Activated CD4-positive, alpha-beta T cell treated with anti-CD3 and anti-CD28 coated beads, Interleukin-2, amount 10 ng/mL, durations not matched to agents 7 days and 5 days (primary cell): ENCODE measurements around the gene CAB39. TPM values are rescaled to one million over a fixed set of nuclear protein-coding genes. Genes with fewer than 3 reads are reported as not detected.

ENCODE experiments used
- CTCF ChIA-PET: fragments of 350-600 bp; sonication (Branson Sonifier 250); formaldehyde crosslinking; loops from one replicate; lab custom pipeline; 2021; ENCODE audit warnings: antibody characterized with exemption; lab: Charles Lee
- POLR2A ChIA-PET: fragments of 350-600 bp; sonication (Branson Sonifier 250); formaldehyde crosslinking; loops from one replicate; lab custom pipeline; 2021; ENCODE audit warnings: antibody characterized with exemption; lab: Charles Lee
- DNase-seq: peaks from one replicate; pipeline ENCODE4 v3.0.0-alpha.2; 2020
- H3K27ac Mint-ChIP-seq: one replicate; pipeline ENCODE4 v1.8.0; 2021; ENCODE audit warnings: mild to moderate bottlenecking, moderate library complexity, mixed read lengths
- H3K27me3 Mint-ChIP-seq: one replicate; pipeline ENCODE4 v1.8.0; 2021; ENCODE audit warnings: mixed read lengths
- H3K36me3 Mint-ChIP-seq: one replicate; pipeline ENCODE4 v1.8.0; 2021; ENCODE audit warnings: low read depth, mixed read lengths
- H3K4me1 Mint-ChIP-seq: one replicate; pipeline ENCODE4 v1.8.0; 2021; ENCODE audit warnings: mixed read lengths
- H3K4me3 Mint-ChIP-seq: one replicate; pipeline ENCODE4 v1.8.0; 2021; ENCODE audit warnings: mild to moderate bottlenecking, moderate library complexity, mixed read lengths
- H3K9me3 Mint-ChIP-seq: one replicate; pipeline ENCODE4 v1.8.0; 2021; ENCODE audit warnings: mixed read lengths
- total RNA-seq, 2 experiments: library from RNA; stranded (reverse); gene quantifications; one replicate each; pipeline ENCODE4 v1.2.3, GENCODE V29; 2021

Gene CAB39
- total RNA-seq, 2 experiments from 2014 or later = 135 to 154 TPM

DNA sequence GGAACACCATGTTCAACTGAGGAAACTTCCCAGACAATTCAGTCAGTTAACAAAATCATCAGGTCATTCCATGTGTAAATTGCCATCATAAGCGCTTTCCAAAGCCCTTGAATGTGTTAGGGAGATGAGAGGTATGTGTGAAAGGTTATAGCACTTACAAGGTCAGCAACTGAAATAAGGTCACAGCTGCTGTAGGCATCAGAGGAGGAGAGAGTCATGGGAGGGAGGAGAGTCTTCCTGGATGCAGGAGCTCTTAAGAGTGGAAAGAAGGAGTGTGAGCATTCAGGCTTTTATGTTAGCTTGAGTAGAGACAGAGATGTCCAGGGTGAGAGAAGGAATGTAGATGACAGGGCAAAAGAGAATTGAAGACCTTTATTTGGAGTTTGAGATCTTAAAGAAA lies 67.0 kb downstream of the CAB39 start:
- CTCF ChIA-PET = interaction anchor here (0.6 to 6.6 kb wide), 4 partner anchors 12 to 128 kb away, joined by 3 to 33 read pairs (median 4); no protein-coding TSS in a partner anchor
- peaks cover 91% of the 10 kb centered on the region for H3K36me3 Mint-ChIP-seq
- H3K27me3 Mint-ChIP-seq = no peaks in the 10 kb centered on the region
- peaks cover 81% of the 10 kb centered on the region for H3K4me1 Mint-ChIP-seq
- peaks cover 30% of the 10 kb centered on the region for H3K9me3 Mint-ChIP-seq
- no peak for DNase-seq
- POLR2A ChIA-PET = no interaction called here
- H3K27ac Mint-ChIP-seq = peak overlapping the region; percentile 77
- H3K4me3 Mint-ChIP-seq = peak overlapping the region; percentile 4

DNA sequence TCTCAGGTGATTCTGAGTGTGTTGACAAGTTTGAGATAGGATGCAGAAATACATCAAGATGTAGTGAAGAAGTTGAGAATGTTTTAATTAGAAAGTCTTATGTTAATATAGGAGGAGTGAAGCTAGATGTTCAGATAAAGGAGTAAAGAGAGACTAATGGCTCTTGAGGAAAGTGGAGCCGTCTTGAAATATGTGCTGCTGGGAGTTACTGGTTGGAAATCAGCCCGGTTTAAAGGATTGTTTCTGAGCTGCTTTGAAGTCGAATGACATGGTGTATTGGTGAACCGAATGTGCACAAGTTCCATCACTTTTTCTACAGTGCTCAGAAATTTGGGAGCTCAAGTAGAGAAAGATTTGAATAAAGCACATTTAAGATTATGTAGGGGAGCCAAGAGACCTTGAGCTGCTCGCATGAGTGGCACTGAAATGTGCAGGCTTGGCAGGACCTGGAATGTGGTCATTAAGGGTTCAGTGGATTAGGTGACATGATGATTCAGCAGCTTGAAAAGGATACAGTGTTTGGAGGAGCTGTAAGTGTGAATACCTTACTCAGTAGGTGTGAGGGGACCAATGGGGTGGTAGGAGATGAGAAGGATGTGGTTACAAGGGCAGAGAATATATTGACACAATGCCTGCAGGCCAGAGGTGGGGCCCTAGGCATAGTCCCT lies 68.6 kb downstream of the CAB39 start:
- no peaks in the 10 kb centered on the region for H3K27me3 Mint-ChIP-seq
- H3K4me1 Mint-ChIP-seq = peaks cover 73% of the 10 kb centered on the region
- no peak overlapping the region for H3K4me3 Mint-ChIP-seq
- CTCF ChIA-PET = interaction anchor here (0.5 to 6.6 kb wide), 9 partner anchors 11 to 71 kb away, joined by 3 to 33 read pairs (median 3); partner anchors contain the start of gene CAB39
- peak; percentile 56 for DNase-seq
- H3K36me3 Mint-ChIP-seq = peaks cover 91% of the 10 kb centered on the region
- POLR2A ChIA-PET = interaction anchor here (0.6 to 0.8 kb wide), 2 partner anchors 9 to 15 kb away, joined by 3 read pairs; no protein-coding TSS in a partner anchor
- peaks cover 35% of the 10 kb centered on the region for H3K9me3 Mint-ChIP-seq
- H3K27ac Mint-ChIP-seq = peak overlapping the region; percentile 83

DNA sequence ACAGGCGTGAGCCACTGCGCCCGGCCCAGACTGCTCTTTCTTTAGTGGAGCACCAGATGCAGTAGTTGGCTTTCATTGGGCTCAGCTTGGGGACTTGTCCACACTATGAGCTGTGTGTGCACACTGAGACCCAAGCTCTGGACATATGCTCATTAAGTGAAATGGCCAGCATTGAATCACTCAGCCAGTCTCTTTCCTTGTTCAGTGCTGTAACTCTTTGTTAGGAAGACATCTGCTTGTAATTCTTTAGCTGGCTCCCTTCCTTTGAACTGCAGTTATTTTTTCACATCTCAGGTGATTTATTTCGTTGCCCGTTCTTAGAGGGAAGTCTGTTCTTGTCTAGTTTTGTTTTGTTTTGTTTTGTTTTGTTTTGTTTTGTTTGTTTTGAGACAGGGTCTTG lies 70.5 kb downstream of the CAB39 start:
- CTCF ChIA-PET = interaction anchor here (0.8 to 6.6 kb wide), 2 partner anchors 9 to 60 kb away, joined by 3 to 33 read pairs; no protein-coding TSS in a partner anchor
- H3K4me3 Mint-ChIP-seq = no peak overlapping the region
- H3K27me3 Mint-ChIP-seq = no peaks in the 10 kb centered on the region
- no peak for DNase-seq
- no peak overlapping the region for H3K27ac Mint-ChIP-seq
- H3K9me3 Mint-ChIP-seq = peaks cover 45% of the 10 kb centered on the region
- peaks cover 59% of the 10 kb centered on the region for H3K4me1 Mint-ChIP-seq
- peaks cover 93% of the 10 kb centered on the region for H3K36me3 Mint-ChIP-seq
- POLR2A ChIA-PET = no interaction called here

DNA sequence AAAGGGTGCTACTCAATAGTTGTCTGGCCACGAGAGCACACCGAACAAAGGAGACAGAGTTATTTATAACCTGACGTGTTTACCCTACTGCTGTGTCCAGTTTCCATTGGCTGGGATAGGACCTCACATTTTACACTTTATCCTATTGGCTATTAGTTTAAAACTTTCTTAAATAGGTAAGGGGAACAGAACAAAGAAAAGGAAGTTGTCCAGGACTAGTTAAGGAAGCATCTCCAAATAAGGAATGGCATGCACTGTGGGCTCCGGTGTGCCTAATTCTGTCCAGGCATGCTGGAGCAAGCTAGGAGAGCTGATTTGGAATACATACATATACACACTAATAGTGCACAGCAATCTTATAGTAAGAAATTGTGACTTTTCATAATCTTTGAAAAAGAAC lies 72.2 kb downstream of the CAB39 start:
- CTCF ChIA-PET = interaction anchor here (1.2 kb wide), 1 partner anchor 12 kb away, joined by 3 read pairs; no protein-coding TSS in a partner anchor

DNA sequence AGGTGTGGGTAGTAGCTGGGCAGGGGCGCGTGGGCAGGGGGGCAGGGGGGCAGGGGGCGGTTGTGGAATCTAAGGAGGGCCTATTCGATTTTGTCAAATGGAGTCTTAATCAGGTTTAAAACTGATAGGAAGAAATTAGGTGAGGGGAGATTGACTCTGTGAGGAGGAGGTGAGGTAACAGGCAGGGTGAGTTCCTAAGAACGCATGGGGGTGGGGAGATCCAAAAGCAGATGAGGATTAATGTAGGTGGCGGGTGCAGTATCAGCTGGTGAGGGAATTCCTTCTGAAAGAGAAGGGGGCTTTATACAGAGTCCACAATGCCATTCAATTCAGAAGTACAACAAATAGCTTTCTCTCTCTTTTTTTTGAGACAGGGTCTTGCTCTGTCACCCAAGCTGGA lies 72.7 kb downstream of the CAB39 start:
- no peak overlapping the region for H3K4me3 Mint-ChIP-seq
- CTCF ChIA-PET = interaction anchor here (1.2 kb wide), 1 partner anchor 12 kb away, joined by 3 read pairs; no protein-coding TSS in a partner anchor
- peaks cover 94% of the 10 kb centered on the region for H3K36me3 Mint-ChIP-seq
- H3K9me3 Mint-ChIP-seq = peaks cover 47% of the 10 kb centered on the region
- POLR2A ChIA-PET = no interaction called here
- peaks cover 47% of the 10 kb centered on the region for H3K4me1 Mint-ChIP-seq
- DNase-seq = no peak
- no peaks in the 10 kb centered on the region for H3K27me3 Mint-ChIP-seq
- H3K27ac Mint-ChIP-seq = no peak overlapping the region

More for the DNA sequence above, 72.2 kb downstream of the CAB39 start:
- no peak overlapping the region for H3K27ac Mint-ChIP-seq
- H3K4me1 Mint-ChIP-seq = peaks cover 49% of the 10 kb centered on the region
- H3K4me3 Mint-ChIP-seq = no peak overlapping the region
- H3K27me3 Mint-ChIP-seq = no peaks in the 10 kb centered on the region
- peaks cover 94% of the 10 kb centered on the region for H3K36me3 Mint-ChIP-seq
- no peak for DNase-seq
- peaks cover 45% of the 10 kb centered on the region for H3K9me3 Mint-ChIP-seq
- POLR2A ChIA-PET = no interaction called here

DNA sequence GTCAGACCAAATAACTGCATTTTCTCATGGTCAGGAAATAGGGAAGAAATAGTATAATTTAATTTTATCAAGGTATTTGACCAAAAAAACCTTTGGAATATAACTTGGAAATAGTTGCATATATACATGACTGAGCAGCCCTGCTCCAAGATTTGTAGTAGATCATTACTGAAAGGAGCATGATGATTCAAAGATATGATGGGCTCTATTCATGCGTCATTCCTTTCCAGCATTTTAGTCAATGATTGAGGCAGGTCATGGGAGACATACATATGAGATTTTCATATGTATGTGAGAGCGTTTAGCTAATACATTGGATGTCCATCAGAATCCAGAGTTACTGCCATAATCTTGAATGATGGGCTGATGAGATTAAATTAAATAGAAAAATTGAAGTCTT lies 74.5 kb downstream of the CAB39 start:
- H3K4me3 Mint-ChIP-seq = no peak overlapping the region
- CTCF ChIA-PET = interaction anchor here (1.7 kb wide), 1 partner anchor 10 kb away, joined by 3 read pairs; no protein-coding TSS in a partner anchor
- no peak for DNase-seq
- peaks cover 94% of the 10 kb centered on the region for H3K36me3 Mint-ChIP-seq
- H3K27ac Mint-ChIP-seq = no peak overlapping the region
- peaks cover 43% of the 10 kb centered on the region for H3K4me1 Mint-ChIP-seq
- POLR2A ChIA-PET = no interaction called here
- H3K27me3 Mint-ChIP-seq = no peaks in the 10 kb centered on the region
- peaks cover 49% of the 10 kb centered on the region for H3K9me3 Mint-ChIP-seq

DNA sequence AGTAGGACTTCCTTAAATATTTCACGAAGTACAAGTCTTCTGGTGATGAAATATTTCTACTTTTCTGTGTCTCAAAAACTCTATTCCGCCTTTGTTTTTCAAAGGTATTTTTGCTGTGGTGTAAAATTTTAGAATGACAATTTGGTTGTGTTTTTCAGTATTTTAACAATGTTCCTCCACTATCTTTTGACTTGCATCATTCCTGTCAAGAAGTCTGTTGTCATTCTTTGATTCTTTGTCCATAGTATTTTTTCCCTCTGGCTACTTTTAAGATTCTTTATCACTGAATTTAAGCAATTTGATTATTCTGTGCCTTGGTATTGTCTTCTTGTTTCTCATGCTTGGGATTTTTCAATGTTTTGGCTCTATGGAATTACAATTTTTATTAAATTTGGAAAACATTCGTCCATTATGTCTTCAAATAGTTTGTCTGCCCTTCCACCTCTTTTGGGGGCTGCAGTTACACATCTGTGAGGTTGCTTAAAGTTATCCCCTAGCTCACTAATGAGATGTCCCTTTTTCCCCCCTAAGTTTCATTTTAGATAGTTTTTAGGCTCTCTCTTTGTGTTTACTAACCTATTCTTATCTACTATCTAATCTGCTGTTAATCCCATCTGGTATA lies 76.0 kb downstream of the CAB39 start:
- Mint-ChIP-seq H3K4me1 (peaks cover 53% of the 10 kb centered on the region), H3K4me3 (no peak overlapping the region), H3K9me3 (peaks cover 57% of the 10 kb centered on the region), H3K27ac (no peak overlapping the region), H3K36me3 (peaks cover 95% of the 10 kb centered on the region), H3K27me3 (no peaks in the 10 kb centered on the region)
- DNase-seq = no peak
- ChIA-PET POLR2A (no interaction called here), CTCF (interaction anchor here (0.7 to 3.3 kb wide), 3 partner anchors 9 to 108 kb away, joined by 3 to 16 read pairs (median 3); no protein-coding TSS in a partner anchor)

DNA sequence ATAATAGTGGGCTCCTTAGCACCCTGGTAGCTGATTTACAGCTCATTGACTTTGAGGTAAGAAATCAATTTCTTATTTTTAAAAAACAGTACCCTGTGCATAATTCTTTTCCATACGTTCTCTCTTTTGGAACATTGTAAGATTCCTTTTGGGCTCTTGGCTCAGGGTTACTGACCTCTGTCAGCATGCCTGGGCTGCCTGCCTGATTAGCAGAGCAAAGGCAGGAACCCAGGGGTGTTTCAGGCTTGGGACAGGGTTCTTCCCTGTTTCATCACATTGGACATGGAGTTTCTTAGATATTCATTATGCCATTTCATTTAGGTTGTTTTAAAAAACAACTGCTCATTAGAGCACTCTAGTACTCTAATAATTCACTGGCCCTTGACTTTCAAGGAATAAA lies 78.3 kb downstream of the CAB39 start:
- no peak overlapping the region for H3K4me3 Mint-ChIP-seq
- ChIA-PET CTCF (interaction anchor here (6.1 kb wide), 1 partner anchor 10 kb away, joined by 33 read pairs; no protein-coding TSS in a partner anchor), POLR2A (no interaction called here)
- H3K9me3 Mint-ChIP-seq = peaks cover 45% of the 10 kb centered on the region
- peaks cover 53% of the 10 kb centered on the region for H3K4me1 Mint-ChIP-seq
- H3K27me3 Mint-ChIP-seq = no peaks in the 10 kb centered on the region
- H3K27ac Mint-ChIP-seq = peak overlapping the region; percentile 6
- peaks cover 90% of the 10 kb centered on the region for H3K36me3 Mint-ChIP-seq
- DNase-seq = no peak

DNA sequence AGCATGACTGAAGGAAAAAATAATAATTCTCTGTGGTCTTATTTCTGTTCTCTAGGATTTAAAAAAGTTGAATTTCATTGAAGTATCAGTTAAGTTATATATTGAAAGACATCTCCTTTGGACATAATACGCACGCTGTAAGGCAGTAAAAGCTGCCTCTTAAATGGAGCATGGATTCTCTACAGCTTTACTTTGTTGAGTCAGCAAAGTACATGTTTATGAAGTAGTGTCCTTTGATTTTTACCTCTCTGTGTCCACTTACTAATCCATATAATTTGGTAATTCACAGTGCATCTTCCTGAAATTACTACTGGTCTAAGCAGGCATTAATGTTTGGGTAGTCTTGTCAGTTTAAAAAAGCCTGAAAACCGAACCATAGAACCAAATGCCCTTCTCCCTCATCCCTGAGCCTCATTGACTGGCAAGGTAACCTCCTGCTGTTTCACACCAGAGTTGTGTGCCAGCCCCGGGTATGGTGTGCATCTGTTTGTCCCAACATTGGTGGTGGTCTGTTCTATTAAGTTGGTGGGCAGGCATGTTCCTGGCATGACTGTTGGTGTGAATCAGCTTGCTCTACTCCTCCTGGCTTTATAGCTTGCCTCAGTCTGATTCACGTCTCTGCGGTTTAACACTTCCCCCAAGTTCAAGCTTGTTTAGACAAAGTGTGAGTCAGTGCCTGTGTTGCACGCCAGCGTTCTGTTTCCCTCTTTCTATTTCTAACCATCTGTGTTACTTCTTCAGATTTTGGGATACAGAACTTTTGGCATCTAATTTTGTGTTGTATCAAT lies 81.1 kb downstream of the CAB39 start:
- peak overlapping the region; percentile 90 for H3K27ac Mint-ChIP-seq
- peaks cover 26% of the 10 kb centered on the region for H3K9me3 Mint-ChIP-seq
- peaks cover 69% of the 10 kb centered on the region for H3K36me3 Mint-ChIP-seq
- DNase-seq = peak; percentile 77
- ChIA-PET CTCF (interaction anchor here (0.6 to 6.1 kb wide), 7 partner anchors 13 to 644 kb away, joined by 3 to 33 read pairs (median 4); no protein-coding TSS in a partner anchor), POLR2A (interaction anchor here (0.6 to 0.9 kb wide), 3 partner anchors 132 to 134 kb away, joined by 3 read pairs; no protein-coding TSS in a partner anchor)
- H3K27me3 Mint-ChIP-seq = no peaks in the 10 kb centered on the region
- H3K4me3 Mint-ChIP-seq = peak overlapping the region; percentile 62
- peaks cover 53% of the 10 kb centered on the region for H3K4me1 Mint-ChIP-seq

DNA sequence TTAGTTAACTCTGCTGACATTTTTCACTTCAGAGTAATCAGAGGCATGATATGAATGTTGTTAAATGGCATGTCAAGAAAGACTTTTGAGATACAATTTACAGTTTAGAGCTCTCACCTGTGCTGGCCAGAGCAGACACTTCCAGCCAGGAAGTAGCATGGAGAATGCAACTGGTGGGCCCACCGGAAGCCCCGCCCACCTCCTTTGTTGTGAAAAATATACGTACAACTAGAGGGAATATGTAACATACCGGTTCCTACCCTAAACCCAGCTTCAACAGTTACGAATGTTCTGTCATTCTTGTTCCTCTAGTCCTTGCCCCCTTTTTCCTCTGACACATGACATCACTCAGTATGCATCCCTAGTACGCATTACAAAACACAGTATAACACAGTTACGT lies 81.9 kb downstream of the CAB39 start:
- no peaks in the 10 kb centered on the region for H3K27me3 Mint-ChIP-seq
- peak overlapping the region; percentile 90 for H3K27ac Mint-ChIP-seq
- ChIA-PET CTCF (interaction anchor here (0.7 to 6.1 kb wide), 6 partner anchors 13 to 124 kb away, joined by 3 to 33 read pairs (median 3); no protein-coding TSS in a partner anchor), POLR2A (interaction anchor here (0.6 to 0.9 kb wide), 2 partner anchors 81 to 135 kb away, joined by 3 read pairs; no protein-coding TSS in a partner anchor)
- H3K36me3 Mint-ChIP-seq = peaks cover 68% of the 10 kb centered on the region
- H3K9me3 Mint-ChIP-seq = peaks cover 21% of the 10 kb centered on the region
- H3K4me3 Mint-ChIP-seq = peak overlapping the region; percentile 62
- DNase-seq = peak; percentile 28
- peaks cover 49% of the 10 kb centered on the region for H3K4me1 Mint-ChIP-seq

DNA sequence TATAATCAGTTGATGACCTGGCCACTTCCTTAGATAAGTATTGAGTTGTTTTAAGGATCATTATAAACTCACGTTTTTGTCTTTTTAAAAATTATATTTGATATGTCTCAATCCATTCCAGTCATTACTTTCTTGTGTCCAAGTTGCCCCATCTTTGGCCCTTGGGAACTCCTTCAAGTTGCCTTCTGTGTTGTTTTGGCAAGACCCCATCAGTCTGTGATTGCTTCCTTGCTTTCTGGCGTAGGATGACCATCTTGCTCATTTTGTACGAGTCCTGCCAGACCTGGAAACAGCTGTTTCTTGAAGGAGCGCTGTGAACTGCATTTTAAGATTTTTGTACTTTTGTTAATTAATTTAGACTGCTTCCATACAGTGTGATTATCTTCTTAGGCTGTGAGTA lies 83.2 kb downstream of the CAB39 start:
- no peak overlapping the region for H3K4me3 Mint-ChIP-seq
- peaks cover 14% of the 10 kb centered on the region for H3K9me3 Mint-ChIP-seq
- peak overlapping the region; percentile 2 for H3K27ac Mint-ChIP-seq
- no peak for DNase-seq
- peaks cover 40% of the 10 kb centered on the region for H3K4me1 Mint-ChIP-seq
- H3K36me3 Mint-ChIP-seq = peaks cover 65% of the 10 kb centered on the region
- H3K27me3 Mint-ChIP-seq = no peaks in the 10 kb centered on the region
- ChIA-PET CTCF (interaction anchor here (0.6 to 3.4 kb wide), 2 partner anchors 7 to 14 kb away, joined by 3 to 16 read pairs; no protein-coding TSS in a partner anchor), POLR2A (no interaction called here)
